Prostate gland (tissue), 2 donors: ENCODE data around the gene RABGAP1L.

Experiments used
- POLR2A ChIP-seq: fragments of 450-650 bp; IDR thresholded peaks from one replicate; pipeline ENCODE4 v1.6.1; 2016; ENCODE audit warnings: antibody characterized with exemption, mild to moderate bottlenecking
- TF ChIP-seq, protein P1 (sequence below), 4 experiments: fragments of 200-600 bp in 2 of 4; fragments of 450-650 bp in 2 of 4; sonication (generic) in 2 of 4; IDR thresholded peaks; 1 replicate in 3 of 4; 2 replicates in 1 of 4; pipeline ENCODE4 v1.5.1; 2016 to 2019; ENCODE audit warnings: antibody characterized with exemption in 4 of 4, mild to moderate bottlenecking in 2 of 4, moderate library complexity in 2 of 4

DNA sequence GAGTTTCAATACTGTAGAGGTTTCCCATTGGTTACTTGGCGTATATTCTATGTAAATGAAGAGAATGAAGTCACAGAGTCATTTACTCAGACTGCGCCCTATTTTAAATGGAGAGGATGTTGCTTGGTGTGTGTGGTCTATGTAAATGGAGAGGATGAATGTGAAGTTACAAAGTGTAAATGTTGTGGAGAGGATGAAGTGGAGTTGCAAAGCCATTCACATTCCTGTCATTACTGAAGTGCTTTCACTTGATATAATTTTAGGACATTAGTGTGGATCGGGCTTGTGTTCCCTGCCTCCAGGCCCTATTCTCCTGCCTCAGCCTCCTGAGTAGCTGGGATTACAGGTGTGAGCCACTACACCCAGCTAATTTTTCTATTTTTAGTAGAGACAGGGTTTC, 741.0 kb downstream of the RABGAP1L start:
- TF ChIP-seq, protein P1, sequence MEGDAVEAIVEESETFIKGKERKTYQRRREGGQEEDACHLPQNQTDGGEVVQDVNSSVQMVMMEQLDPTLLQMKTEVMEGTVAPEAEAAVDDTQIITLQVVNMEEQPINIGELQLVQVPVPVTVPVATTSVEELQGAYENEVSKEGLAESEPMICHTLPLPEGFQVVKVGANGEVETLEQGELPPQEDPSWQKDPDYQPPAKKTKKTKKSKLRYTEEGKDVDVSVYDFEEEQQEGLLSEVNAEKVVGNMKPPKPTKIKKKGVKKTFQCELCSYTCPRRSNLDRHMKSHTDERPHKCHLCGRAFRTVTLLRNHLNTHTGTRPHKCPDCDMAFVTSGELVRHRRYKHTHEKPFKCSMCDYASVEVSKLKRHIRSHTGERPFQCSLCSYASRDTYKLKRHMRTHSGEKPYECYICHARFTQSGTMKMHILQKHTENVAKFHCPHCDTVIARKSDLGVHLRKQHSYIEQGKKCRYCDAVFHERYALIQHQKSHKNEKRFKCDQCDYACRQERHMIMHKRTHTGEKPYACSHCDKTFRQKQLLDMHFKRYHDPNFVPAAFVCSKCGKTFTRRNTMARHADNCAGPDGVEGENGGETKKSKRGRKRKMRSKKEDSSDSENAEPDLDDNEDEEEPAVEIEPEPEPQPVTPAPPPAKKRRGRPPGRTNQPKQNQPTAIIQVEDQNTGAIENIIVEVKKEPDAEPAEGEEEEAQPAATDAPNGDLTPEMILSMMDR (IDR thresholded peaks at IDR 0.05), result no peak
- no peak for TF ChIP-seq POLR2A
